Chondrocyte (in vitro differentiated cells): Measurements from ENCODE around the gene CLCA2. TPM values are rescaled to one million over a fixed set of nuclear protein-coding genes. Genes with fewer than 3 reads are reported as not detected.
A peak's percentile ranks its signal among the peaks of the same experiment; 100 is the strongest.

Experiments
- DNase-seq: peaks from one replicate; pipeline ENCODE4 v3.0.0; 2021; ENCODE audit warnings: mixed read lengths, low spot score
- H3K27ac Mint-ChIP-seq: one replicate; pipeline ENCODE4 v1.8.0; 2021; ENCODE audit warnings: mild to moderate bottlenecking, moderate library complexity, mixed read lengths; ENCODE audit not compliant: unreplicated experiment
- H3K27me3 Mint-ChIP-seq: 2 replicates; pipeline ENCODE4 v1.8.0; 2021; ENCODE audit warnings: low read depth, mixed read lengths
- H3K36me3 Mint-ChIP-seq: 2 replicates; pipeline ENCODE4 v1.8.0; 2021; ENCODE audit warnings: low read depth, mixed read lengths
- H3K4me1 Mint-ChIP-seq: 2 replicates; pipeline ENCODE4 v1.8.0; 2021; ENCODE audit warnings: low read depth, mild to moderate bottlenecking, mixed read lengths
- H3K4me3 Mint-ChIP-seq: one replicate; pipeline ENCODE4 v1.8.0; 2021; ENCODE audit warnings: mild to moderate bottlenecking, moderate library complexity, mixed read lengths; ENCODE audit not compliant: unreplicated experiment
- H3K9me3 Mint-ChIP-seq: 2 replicates; pipeline ENCODE4 v1.8.0; 2021; ENCODE audit warnings: low read depth, mixed read lengths
- CTCF ChIP-seq: fragments of 200-600 bp; sonication (generic); IDR thresholded peaks from 2 replicates; pipeline ENCODE4 v1.5.0; 2021; ENCODE audit warnings: antibody characterized with exemption, mild to moderate bottlenecking, moderate library complexity
- long read RNA-seq: library from polyadenylated mRNA; stranded (forward); transcript quantifications from one replicate; pipeline ENCODE4 v2.0.0, GENCODE V29; 2021
- total RNA-seq: library from RNA; stranded (reverse); gene quantifications from 3 replicates; pipeline ENCODE4 v1.2.1, GENCODE V29; 2021

The CLCA2 gene
- 0.31 TPM in 1 of 3 replicates, not detected in the others for total RNA-seq
- long read RNA-seq: 0 reads

- TF ChIP-seq CTCF: no peak
- DNase-seq: no peak
- Mint-ChIP-seq H3K4me1 (peaks cover 5% of the 10 kb centered on the region), H3K27me3 (no peaks in the 10 kb centered on the region), H3K27ac (no peak within 1 kb of the TSS), H3K4me3 (no peak within 1 kb of the TSS), H3K9me3 (no peaks in the 10 kb centered on the region), H3K36me3 (no peaks in the 10 kb centered on the region)
These were observed at the start of gene CLCA2 for GRCh38 chr1:86423873-86424272. TSS of gene CLCA2 (plus strand) at chr1:86424171. CDS start at chr1:86424248, 77 bp downstream.

DNA sequence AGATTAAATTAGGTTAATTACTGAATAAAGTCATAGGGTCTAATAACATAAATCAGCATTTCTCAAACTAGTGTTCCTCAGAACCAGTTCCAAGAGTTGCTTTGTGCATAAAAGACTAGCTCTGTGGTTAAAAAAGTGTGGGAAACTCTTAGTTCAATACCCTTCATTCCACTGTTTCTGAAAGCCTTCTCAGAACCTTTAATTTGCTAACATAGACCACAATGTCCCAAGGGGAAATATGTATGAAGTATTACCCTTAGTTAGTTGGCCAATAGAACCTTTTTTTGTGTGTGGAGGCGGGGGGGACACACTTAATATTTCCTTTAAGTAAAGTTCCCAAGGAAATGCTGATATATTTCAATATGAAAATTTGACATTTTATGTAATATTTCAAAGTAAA lies 48.3 kb upstream of the CLCA2 start:
- DNase-seq: no peak
- Mint-ChIP-seq H3K27ac (no peak overlapping the region), H3K4me1 (peaks cover 12% of the 10 kb centered on the region), H3K27me3 (no peaks in the 10 kb centered on the region), H3K9me3 (no peaks in the 10 kb centered on the region), H3K36me3 (peaks cover 21% of the 10 kb centered on the region), H3K4me3 (no peak overlapping the region)
- TF ChIP-seq CTCF: no peak

DNA sequence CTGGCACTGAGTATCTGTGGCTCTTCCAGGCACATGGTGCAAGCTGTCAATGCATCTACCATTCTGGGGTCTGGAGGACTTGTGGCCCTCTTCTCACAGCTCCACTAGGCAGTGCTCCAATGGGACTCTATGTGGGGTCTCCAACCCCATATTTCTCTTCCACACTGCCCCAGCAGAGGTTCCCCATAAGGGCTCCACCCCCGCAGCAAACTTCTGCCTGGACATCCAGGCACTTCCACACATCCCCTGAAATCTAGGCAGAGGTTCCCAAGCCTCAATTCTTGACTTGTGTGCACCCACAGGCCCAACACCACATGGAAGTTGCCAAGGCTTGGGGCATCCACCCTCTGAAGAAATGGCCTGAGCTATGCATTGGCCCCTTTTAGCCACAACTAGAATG lies 46.6 kb upstream of the CLCA2 start:
- peaks cover 9% of the 10 kb centered on the region for H3K4me1 Mint-ChIP-seq
- no peak overlapping the region for H3K27ac Mint-ChIP-seq
- H3K27me3 Mint-ChIP-seq: no peaks in the 10 kb centered on the region
- H3K9me3 Mint-ChIP-seq: no peaks in the 10 kb centered on the region
- no peak overlapping the region for H3K4me3 Mint-ChIP-seq
- no peak for TF ChIP-seq CTCF
- peaks cover 20% of the 10 kb centered on the region for H3K36me3 Mint-ChIP-seq
- peak; percentile 14 for DNase-seq

GRCh38 chr1:86378813-86379212 lies 45.2 kb upstream of the CLCA2 start:
- H3K4me3 Mint-ChIP-seq: no peak overlapping the region
- peaks cover 9% of the 10 kb centered on the region for H3K4me1 Mint-ChIP-seq
- H3K27ac Mint-ChIP-seq: no peak overlapping the region
- peaks cover 17% of the 10 kb centered on the region for H3K36me3 Mint-ChIP-seq
- no peaks in the 10 kb centered on the region for H3K9me3 Mint-ChIP-seq
- no peaks in the 10 kb centered on the region for H3K27me3 Mint-ChIP-seq
- no peak for DNase-seq
- no peak for TF ChIP-seq CTCF

- H3K27ac Mint-ChIP-seq: no peak overlapping the region
- H3K4me3 Mint-ChIP-seq: no peak overlapping the region
- H3K4me1 Mint-ChIP-seq: peaks cover 9% of the 10 kb centered on the region
- no peak for DNase-seq
- H3K36me3 Mint-ChIP-seq: peaks cover 13% of the 10 kb centered on the region
- H3K9me3 Mint-ChIP-seq: no peaks in the 10 kb centered on the region
- peak; percentile 97 for TF ChIP-seq CTCF
- no peaks in the 10 kb centered on the region for H3K27me3 Mint-ChIP-seq
These were observed 43.6 kb upstream of the CLCA2 start for GRCh38 chr1:86380257-86380861.
